Esophagus squamous epithelium (tissue), 4 donors: ENCODE measurements around the gene DES.

Experiments
- POLR2A ChIP-seq, 4 donors: fragments of 450-650 bp; IDR thresholded peaks; one replicate each; pipeline ENCODE4 v1.6.1; 2017; ENCODE audit warnings: antibody characterized with exemption in 4 of 4, mild to moderate bottlenecking in 4 of 4, moderate library complexity in 3 of 4
- TF ChIP-seq, protein P1 (sequence below), 6 experiments: fragments of 450-650 bp in 4 of 6; fragments of 200-600 bp in 2 of 6; sonication (generic) in 2 of 6; IDR thresholded peaks; one replicate each; pipeline ENCODE4 v1.5.1; 2016 to 2019; ENCODE audit warnings: antibody characterized with exemption in 6 of 6, mild to moderate bottlenecking in 4 of 6, moderate library complexity in 4 of 6

DNA sequence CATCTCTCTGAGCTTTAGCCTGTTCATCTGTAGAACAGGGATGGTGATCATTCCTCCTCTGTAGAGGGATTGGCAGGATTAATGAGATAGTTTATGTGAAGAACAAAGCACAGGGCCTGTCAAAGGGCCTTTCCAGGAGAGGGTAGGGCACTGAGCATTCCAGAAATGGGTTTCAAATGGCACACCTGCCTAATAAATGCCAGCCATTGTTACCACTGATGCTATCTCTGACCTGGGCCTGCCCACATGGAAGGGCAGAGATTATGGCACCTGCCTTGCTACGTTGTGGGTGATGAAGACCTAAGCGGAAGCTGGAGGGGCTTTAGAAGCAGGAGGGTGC, 49.5 kb downstream of the DES start:
- TF ChIP-seq, protein P1, sequence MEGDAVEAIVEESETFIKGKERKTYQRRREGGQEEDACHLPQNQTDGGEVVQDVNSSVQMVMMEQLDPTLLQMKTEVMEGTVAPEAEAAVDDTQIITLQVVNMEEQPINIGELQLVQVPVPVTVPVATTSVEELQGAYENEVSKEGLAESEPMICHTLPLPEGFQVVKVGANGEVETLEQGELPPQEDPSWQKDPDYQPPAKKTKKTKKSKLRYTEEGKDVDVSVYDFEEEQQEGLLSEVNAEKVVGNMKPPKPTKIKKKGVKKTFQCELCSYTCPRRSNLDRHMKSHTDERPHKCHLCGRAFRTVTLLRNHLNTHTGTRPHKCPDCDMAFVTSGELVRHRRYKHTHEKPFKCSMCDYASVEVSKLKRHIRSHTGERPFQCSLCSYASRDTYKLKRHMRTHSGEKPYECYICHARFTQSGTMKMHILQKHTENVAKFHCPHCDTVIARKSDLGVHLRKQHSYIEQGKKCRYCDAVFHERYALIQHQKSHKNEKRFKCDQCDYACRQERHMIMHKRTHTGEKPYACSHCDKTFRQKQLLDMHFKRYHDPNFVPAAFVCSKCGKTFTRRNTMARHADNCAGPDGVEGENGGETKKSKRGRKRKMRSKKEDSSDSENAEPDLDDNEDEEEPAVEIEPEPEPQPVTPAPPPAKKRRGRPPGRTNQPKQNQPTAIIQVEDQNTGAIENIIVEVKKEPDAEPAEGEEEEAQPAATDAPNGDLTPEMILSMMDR (IDR thresholded peaks at IDR 0.05) = no peak
- no peak for TF ChIP-seq POLR2A (IDR thresholded peaks at IDR 0.05)
